Measurements from ENCODE around the gene SLC9C2.

- TF ChIP-seq REST (IDR thresholded peaks at IDR 0.05; ENCODE audit: insufficient read depth in 1 of 2, low read depth in 2 of 2, low read length in 2 of 2): no peak
- no peak for TF ChIP-seq TAF1 (IDR thresholded peaks at IDR 0.05; ENCODE audit: borderline replicate concordance, insufficient read depth, low read length)
- no peak for TF ChIP-seq FOXP2 (optimal IDR thresholded peaks at IDR 0.05; ENCODE audit: borderline replicate concordance, extremely low read depth, extremely low read length, insufficient read depth)
- no peak for TF ChIP-seq POLR2AphosphoS5 (IDR thresholded peaks at IDR 0.05; ENCODE audit: low read depth, low read length)
These were observed 76.9 kb downstream of the SLC9C2 start for GRCh38 chr1:173525926-173526325.

All from PFSK-1 (cell line).